K562 (cell line): ENCODE measurements around the gene HP1BP3. TPM values are rescaled to one million over a fixed set of nuclear protein-coding genes. Genes with fewer than 3 reads are reported as not detected.
A peak's percentile ranks its signal among the peaks of the same experiment; 100 is the strongest.

Experiments used
- CBFA2T3 ChIP-seq: fragments of 450-650 bp; IDR thresholded peaks from 2 replicates; pipeline ENCODE4 v1.6.1; 2017
- DACH1 ChIP-seq: fragments of 450-650 bp; IDR thresholded peaks from 2 replicates; pipeline ENCODE4 v1.6.1; 2018; ENCODE audit not compliant: partially characterized antibody
- ELF2 ChIP-seq: fragments of 250-450 bp; sonication (Bioruptor Pico); IDR thresholded peaks from 2 replicates; pipeline ENCODE4 v1.5.0; 2021; ENCODE audit warnings: mild to moderate bottlenecking
- ETV5 ChIP-seq: sonication (generic); formaldehyde crosslinking; IDR thresholded peaks from 2 replicates; pipeline ENCODE4 v1.4.0; 2020; ENCODE audit warnings: low read depth, mild to moderate bottlenecking, missing genetic modification reagents
- GABPB2 ChIP-seq: fragments of 250-450 bp; sonication (Bioruptor Pico); conservative IDR thresholded peaks from 2 replicates; pipeline ENCODE4 v1.5.1; 2021; ENCODE audit warnings: mild to moderate bottlenecking
- JUNB ChIP-seq: fragments of 450-650 bp; formaldehyde crosslinking; conservative IDR thresholded peaks from 2 replicates; pipeline ENCODE4 v1.4.0; 2020; ENCODE audit warnings: mild to moderate bottlenecking
- MNT ChIP-seq, 2 experiments: fragments of 450-650 bp; conservative IDR thresholded peaks; 2 replicates each; pipeline ENCODE4 v1.6.1; 2017; ENCODE audit warnings: mild to moderate bottlenecking in 2 of 2, moderate library complexity in 2 of 2
- ZC3H4 ChIP-seq: sonication (generic); formaldehyde crosslinking; IDR thresholded peaks from 2 replicates; pipeline ENCODE4 v1.9.0; 2021; ENCODE audit warnings: missing genetic modification reagents, borderline replicate concordance
- ZNF175 ChIP-seq: fragments of 200-800 bp; sonication (Bioruptor generic); IDR thresholded peaks from 2 replicates; pipeline ENCODE4 v1.6.1; 2016; ENCODE audit warnings: low read depth, mild to moderate bottlenecking, missing genetic modification characterization, missing compliant biosample characterization
- ZNF263 ChIP-seq: sonication (generic); formaldehyde crosslinking; IDR thresholded peaks from 2 replicates; pipeline ENCODE4 v1.8.0; 2022; ENCODE audit warnings: mild to moderate bottlenecking, missing genetic modification reagents, borderline replicate concordance
- polyA plus RNA-seq, 8 experiments: library from polyadenylated mRNA; depleted of rRNA in 4 of 8; stranded (reverse) in 5 of 8; unstranded in 3 of 8; fragments of >200 nt; fragmentation: Nextera tagmentation in 2 of 8; fragmentation: Illumina TruSeq in 1 of 8; extraction: Ambion mirVana in 2 of 8; extraction: Trizol in 1 of 8; gene quantifications; 2 replicates each; pipeline versions ENCODE4 v1.2.1 to v1.2.3, GENCODE V29; 2011 to 2014; ENCODE audit warnings: inconsistent platforms in 1 of 8, missing spikeins in 1 of 8
- total RNA-seq, 7 experiments: library from RNA; depleted of rRNA in 6 of 7; stranded (reverse); fragments of >200 nt in 6 of 7; fragmentation: Illumina TruSeq in 2 of 7; extraction: Trizol in 2 of 7; gene quantifications; 2 replicates each; pipeline versions ENCODE4 v1.2.1 to v1.2.3, GENCODE V29; 2011 to 2021; ENCODE audit warnings: low replicate concordance in 1 of 7
- TF ChIP-seq, protein P1 (sequence below), 2 experiments: fragments of 450-650 bp in 1 of 2; sonication (generic) in 1 of 2; formaldehyde crosslinking in 1 of 2; IDR thresholded peaks; 2 replicates each; pipeline versions ENCODE4 v1.7.1 to v1.9.0; 2016 to 2022; ENCODE audit warnings: inconsistent platforms in 1 of 2, mild to moderate bottlenecking in 1 of 2, missing genetic modification reagents in 1 of 2
- TF ChIP-seq, protein P2 (sequence below): fragments of 450-650 bp; IDR thresholded peaks from 2 replicates; pipeline ENCODE4 v1.6.1; 2018; ENCODE audit not compliant: partially characterized antibody

The HP1BP3 gene
- total and polyA plus RNA-seq, 9 of the 15 experiments (the other 6 are each of a cell fraction or from before 2014, with no cell fraction given): 57.3 to 513 (median 240) TPM

DNA sequence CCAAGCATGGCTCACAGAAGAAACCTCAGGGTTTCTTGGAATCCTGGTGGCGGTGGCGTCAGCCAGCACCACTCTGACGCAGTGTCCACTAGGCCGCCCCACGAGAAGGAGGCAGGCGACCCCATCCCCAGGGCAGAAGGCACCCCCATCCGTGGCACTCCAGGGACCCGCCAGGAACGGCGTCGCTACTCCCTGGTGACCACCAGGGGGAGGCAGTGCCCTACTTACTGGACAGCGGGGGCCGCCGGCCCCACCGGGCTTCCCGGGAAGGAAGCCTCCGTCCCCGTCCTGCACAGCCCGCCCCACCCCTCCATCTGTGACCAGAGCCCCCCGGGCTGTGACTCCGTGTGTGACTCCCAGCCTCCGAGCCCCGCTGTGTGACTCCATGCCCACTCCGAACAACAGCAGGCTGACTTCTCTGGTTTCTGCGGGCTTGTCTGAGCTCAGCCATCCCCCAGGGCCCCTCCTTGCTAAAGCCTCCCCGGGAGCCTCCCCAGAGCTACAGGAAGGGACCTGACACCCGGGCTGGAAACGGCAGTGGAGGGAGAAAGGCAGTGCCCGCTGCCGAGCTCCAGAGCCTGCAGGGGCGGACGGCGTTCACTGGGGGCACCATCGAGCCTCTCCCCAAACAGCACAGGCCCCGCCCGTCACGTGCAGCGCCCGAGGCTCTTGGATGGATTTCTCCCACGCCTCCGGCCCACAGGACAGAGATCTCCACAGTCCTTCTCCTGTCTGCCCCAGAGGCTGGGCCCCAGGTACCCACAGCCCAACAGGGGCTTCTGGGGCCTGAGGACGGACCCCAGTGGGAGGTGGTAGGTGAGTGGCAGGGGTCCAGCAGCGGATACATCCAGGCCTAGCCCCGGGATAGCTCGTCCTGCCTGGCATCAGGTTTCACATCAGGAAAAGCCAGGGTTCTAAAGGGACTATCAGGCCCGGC, 90.4 kb downstream of the HP1BP3 start (continued):
- TF ChIP-seq, protein P1, sequence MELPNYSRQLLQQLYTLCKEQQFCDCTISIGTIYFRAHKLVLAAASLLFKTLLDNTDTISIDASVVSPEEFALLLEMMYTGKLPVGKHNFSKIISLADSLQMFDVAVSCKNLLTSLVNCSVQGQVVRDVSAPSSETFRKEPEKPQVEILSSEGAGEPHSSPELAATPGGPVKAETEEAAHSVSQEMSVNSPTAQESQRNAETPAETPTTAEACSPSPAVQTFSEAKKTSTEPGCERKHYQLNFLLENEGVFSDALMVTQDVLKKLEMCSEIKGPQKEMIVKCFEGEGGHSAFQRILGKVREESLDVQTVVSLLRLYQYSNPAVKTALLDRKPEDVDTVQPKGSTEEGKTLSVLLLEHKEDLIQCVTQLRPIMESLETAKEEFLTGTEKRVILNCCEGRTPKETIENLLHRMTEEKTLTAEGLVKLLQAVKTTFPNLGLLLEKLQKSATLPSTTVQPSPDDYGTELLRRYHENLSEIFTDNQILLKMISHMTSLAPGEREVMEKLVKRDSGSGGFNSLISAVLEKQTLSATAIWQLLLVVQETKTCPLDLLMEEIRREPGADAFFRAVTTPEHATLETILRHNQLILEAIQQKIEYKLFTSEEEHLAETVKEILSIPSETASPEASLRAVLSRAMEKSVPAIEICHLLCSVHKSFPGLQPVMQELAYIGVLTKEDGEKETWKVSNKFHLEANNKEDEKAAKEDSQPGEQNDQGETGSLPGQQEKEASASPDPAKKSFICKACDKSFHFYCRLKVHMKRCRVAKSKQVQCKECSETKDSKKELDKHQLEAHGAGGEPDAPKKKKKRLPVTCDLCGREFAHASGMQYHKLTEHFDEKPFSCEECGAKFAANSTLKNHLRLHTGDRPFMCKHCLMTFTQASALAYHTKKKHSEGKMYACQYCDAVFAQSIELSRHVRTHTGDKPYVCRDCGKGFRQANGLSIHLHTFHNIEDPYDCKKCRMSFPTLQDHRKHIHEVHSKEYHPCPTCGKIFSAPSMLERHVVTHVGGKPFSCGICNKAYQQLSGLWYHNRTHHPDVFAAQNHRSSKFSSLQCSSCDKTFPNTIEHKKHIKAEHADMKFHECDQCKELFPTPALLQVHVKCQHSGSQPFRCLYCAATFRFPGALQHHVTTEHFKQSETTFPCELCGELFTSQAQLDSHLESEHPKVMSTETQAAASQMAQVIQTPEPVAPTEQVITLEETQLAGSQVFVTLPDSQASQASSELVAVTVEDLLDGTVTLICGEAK (IDR thresholded peaks at IDR 0.05): peak; percentile 47
- TF ChIP-seq, protein P1 (CRISPR knock-in tag; IDR thresholded peaks at IDR 0.05): no peak
- TF ChIP-seq ETV5 (CRISPR knock-in tag): peak; percentile 74
- no peak for TF ChIP-seq ELF2 (CRISPR knock-in tag)
- TF ChIP-seq JUNB (CRISPR knock-in tag): no peak
- no peak for TF ChIP-seq DACH1
- 0 out of 2 replicates have a peak, but pooled peaks have one; percentile 35 for TF ChIP-seq ZNF175
- peak; percentile 77 to 78 for TF ChIP-seq MNT (conservative IDR thresholded peaks at IDR 0.05)
- no peak for TF ChIP-seq ZC3H4 (CRISPR knock-in tag)
- no peak for TF ChIP-seq GABPB2
- TF ChIP-seq ZNF263 (CRISPR knock-in tag): no peak
- no peak for TF ChIP-seq CBFA2T3
- TF ChIP-seq, protein P2, sequence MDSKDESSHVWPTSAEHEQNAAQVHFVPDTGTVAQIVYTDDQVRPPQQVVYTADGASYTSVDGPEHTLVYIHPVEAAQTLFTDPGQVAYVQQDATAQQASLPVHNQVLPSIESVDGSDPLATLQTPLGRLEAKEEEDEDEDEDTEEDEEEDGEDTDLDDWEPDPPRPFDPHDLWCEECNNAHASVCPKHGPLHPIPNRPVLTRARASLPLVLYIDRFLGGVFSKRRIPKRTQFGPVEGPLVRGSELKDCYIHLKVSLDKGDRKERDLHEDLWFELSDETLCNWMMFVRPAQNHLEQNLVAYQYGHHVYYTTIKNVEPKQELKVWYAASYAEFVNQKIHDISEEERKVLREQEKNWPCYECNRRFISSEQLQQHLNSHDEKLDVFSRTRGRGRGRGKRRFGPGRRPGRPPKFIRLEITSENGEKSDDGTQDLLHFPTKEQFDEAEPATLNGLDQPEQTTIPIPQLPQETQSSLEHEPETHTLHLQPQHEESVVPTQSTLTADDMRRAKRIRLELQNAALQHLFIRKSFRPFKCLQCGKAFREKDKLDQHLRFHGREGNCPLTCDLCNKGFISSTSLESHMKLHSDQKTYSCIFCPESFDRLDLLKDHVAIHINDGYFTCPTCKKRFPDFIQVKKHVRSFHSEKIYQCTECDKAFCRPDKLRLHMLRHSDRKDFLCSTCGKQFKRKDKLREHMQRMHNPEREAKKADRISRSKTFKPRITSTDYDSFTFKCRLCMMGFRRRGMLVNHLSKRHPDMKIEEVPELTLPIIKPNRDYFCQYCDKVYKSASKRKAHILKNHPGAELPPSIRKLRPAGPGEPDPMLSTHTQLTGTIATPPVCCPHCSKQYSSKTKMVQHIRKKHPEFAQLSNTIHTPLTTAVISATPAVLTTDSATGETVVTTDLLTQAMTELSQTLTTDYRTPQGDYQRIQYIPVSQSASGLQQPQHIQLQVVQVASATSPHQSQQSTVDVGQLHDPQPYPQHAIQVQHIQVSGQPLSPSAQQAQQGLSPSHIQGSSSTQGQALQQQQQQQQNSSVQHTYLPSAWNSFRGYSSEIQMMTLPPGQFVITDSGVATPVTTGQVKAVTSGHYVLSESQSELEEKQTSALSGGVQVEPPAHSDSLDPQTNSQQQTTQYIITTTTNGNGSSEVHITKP: peak; percentile 72
